ENCODE data around the gene PLEKHG4B.

PLEKHG4B gene

DNA sequence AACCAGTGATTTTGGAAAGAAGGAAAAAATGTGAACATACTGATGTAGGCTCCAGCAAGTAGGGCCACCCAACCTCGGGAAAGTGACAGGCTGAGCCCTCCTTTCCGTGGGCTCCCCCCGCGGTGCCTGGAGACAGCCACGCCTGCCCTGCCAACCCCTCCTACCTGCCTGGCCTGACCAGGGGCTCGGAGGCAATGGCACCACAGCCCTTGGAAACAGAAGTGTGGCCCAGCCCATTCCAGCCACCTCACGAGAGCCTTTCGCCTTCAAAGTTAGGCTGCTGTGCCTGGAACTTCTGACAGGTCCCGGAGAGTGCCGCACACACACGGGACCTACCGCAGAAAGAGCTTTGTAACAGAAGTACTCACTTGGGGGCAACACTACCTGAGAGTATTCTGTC, 49.8 kb downstream of the PLEKHG4B start:
- H3K27ac ChIP-seq: no peak overlapping the region
- TF ChIP-seq, protein P1, sequence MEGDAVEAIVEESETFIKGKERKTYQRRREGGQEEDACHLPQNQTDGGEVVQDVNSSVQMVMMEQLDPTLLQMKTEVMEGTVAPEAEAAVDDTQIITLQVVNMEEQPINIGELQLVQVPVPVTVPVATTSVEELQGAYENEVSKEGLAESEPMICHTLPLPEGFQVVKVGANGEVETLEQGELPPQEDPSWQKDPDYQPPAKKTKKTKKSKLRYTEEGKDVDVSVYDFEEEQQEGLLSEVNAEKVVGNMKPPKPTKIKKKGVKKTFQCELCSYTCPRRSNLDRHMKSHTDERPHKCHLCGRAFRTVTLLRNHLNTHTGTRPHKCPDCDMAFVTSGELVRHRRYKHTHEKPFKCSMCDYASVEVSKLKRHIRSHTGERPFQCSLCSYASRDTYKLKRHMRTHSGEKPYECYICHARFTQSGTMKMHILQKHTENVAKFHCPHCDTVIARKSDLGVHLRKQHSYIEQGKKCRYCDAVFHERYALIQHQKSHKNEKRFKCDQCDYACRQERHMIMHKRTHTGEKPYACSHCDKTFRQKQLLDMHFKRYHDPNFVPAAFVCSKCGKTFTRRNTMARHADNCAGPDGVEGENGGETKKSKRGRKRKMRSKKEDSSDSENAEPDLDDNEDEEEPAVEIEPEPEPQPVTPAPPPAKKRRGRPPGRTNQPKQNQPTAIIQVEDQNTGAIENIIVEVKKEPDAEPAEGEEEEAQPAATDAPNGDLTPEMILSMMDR (IDR thresholded peaks at IDR 0.05; ENCODE audit: low read depth, low read length, missing control alignments): no peak
- H3K36me3 ChIP-seq (replicated peaks): no peaks in the 10 kb centered on the region
- in situ Hi-C loops (cut with HindIII; ENCODE audit: low pct_ligation_motif_present, low sequenced_read_pairs): no loop called here
- no peak overlapping the region for H3K4me3 ChIP-seq (ENCODE audit: low read depth, low read length)
- H3K27me3 ChIP-seq (replicated peaks): no peaks in the 10 kb centered on the region
- DNase-seq: no peak

DNA sequence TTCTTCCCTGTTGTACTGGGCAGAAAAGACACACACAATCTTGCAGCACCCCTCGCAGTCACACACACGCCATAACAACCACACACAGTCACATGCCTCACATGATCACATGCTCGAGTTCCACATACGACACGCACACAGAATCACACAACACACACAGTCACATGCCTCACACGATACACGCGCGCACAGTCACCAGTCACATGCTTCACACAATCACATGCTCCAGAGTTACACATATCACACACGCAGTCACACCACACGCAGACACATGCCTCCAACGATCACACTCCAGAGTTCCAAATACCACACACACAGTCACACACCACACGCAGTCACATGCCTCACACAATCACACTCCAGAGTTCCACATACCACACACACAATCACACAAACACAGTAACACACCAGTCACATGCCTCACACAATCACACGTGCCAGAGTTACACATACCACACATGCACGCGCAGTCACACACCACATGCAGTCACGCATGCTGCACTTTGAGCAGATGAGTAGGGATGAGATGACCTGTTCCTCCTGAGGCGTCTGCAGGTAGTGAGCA, 50.4 kb downstream of the PLEKHG4B start:
- TF ChIP-seq, protein P1 (IDR thresholded peaks at IDR 0.05; ENCODE audit: low read depth, low read length, missing control alignments): no peak
- in situ Hi-C loops (cut with HindIII; ENCODE audit: low pct_ligation_motif_present, low sequenced_read_pairs): no loop called here
- no peak for DNase-seq
- Histone ChIP-seq H3K4me3 (ENCODE audit: low read depth, low read length) (no peak overlapping the region), H3K27ac (no peak overlapping the region), H3K27me3 (replicated peaks) (no peaks in the 10 kb centered on the region), H3K36me3 (replicated peaks) (no peaks in the 10 kb centered on the region)

DNA sequence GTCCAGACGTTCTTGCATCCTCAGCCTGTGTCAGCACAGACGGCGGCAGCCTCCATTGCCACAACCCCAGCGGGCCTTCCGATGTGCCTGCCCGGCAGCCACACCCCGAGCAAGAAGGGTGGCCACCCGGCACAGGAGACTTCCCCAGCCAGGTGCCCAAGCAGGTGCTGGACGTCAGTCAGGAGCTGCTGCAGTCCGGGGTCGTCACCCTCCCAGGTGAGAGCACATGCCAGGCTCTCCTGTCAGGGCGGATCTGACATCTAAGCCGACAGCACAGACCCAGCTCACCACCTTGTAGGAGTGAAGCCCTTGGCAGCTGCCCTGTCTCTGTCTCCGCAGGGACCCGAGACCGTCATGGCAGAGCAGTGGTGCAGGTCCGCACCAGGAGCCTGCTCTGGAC, 51.1 kb downstream of the PLEKHG4B start:
- Histone ChIP-seq H3K27me3 (replicated peaks) (no peaks in the 10 kb centered on the region), H3K27ac (no peak overlapping the region), H3K36me3 (replicated peaks) (no peaks in the 10 kb centered on the region), H3K4me3 (ENCODE audit: low read depth, low read length) (no peak overlapping the region)
- TF ChIP-seq, protein P1 (IDR thresholded peaks at IDR 0.05; ENCODE audit: low read depth, low read length, missing control alignments): no peak
- DNase-seq: no peak
- in situ Hi-C loops (cut with HindIII; ENCODE audit: low pct_ligation_motif_present, low sequenced_read_pairs): no loop called here

DNA sequence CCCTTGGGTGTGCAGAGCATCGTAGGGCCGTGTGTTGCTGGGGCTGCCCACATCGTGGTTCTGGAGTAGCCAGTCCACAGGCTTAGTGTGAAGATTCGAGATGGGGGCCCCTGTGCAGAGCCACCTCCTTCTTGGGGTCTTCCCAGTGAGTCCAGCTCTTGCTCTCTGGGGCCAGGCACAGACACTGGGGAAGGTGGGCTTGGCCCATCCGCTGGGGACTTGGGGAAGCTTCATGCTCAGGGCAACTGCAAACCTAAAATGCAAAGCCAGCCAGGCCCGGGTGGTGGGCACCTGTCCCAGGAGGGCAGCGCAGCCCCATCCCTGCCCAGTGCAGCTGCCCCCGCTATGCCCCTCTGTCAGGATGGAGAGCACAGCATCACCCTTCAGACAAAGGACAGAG, 53.0 kb downstream of the PLEKHG4B start:
- H3K4me3 ChIP-seq (ENCODE audit: low read depth, low read length): no peak overlapping the region
- no peak for DNase-seq
- TF ChIP-seq, protein P1 (IDR thresholded peaks at IDR 0.05; ENCODE audit: low read depth, low read length, missing control alignments): no peak
- H3K36me3 ChIP-seq (replicated peaks): no peaks in the 10 kb centered on the region
- in situ Hi-C loops (cut with HindIII; ENCODE audit: low pct_ligation_motif_present, low sequenced_read_pairs): no loop called here
- no peaks in the 10 kb centered on the region for H3K27me3 ChIP-seq (replicated peaks)
- no peak overlapping the region for H3K27ac ChIP-seq

DNA sequence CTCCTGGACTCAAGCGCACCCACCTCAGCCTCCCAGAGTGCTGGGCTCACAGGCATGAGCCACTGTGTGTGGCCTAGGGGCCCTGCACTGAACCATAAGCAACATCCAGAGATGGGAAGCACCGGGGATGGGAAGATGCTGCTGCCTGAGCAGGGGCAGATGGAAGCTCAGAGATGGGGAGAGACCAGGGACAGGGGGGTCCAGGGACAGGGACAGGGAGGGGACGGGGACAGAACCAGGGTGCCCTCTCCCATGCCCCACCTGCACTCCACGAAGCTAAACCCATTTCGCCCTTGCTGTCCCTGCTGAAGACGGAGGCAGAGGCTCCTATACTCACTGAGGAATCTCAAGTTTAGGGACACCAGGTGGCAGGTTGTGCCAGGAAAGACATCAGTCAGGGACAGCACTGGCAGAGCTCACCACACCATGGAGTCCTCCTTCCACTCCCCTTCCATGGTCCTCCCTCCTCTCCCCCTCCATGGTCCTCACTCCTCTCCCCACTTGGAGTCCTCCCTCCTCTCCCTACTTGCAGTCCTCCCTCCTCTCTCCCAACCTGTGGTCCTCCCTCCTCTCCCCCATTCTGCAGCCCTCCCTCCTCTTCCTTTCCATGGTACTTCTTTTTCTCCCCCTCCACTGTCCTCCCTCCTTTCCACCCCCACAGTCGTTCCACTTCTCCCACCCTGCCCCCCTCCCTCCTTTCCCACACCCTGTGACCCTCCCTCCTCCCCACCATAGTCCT, 53.8 kb downstream of the PLEKHG4B start:
- in situ Hi-C loops (cut with HindIII; ENCODE audit: low pct_ligation_motif_present, low sequenced_read_pairs): no loop called here
- no peaks in the 10 kb centered on the region for H3K27me3 ChIP-seq (replicated peaks)
- TF ChIP-seq, protein P1 (IDR thresholded peaks at IDR 0.05; ENCODE audit: low read depth, low read length, missing control alignments): no peak
- no peak for DNase-seq
- no peak overlapping the region for H3K4me3 ChIP-seq (ENCODE audit: low read depth, low read length)
- no peaks in the 10 kb centered on the region for H3K36me3 ChIP-seq (replicated peaks)
- no peak overlapping the region for H3K27ac ChIP-seq

All from brain microvascular endothelial cell (primary cell).